H1 (cell line): Measurements from ENCODE around the gene SP8. TPM values are rescaled to one million over a fixed set of nuclear protein-coding genes. Genes with fewer than 3 reads are reported as not detected.

Experiments used
- CTCF ChIA-PET: fragments of 300-600 bp; sonication (Branson Sonifier 250); formaldehyde crosslinking; loops from one replicate; lab custom pipeline; 2021; ENCODE audit not compliant: partially characterized antibody; lab: Charles Lee
- POLR2A ChIA-PET: fragments of 300-600 bp; sonication (Branson Sonifier 250); formaldehyde crosslinking; loops from one replicate; lab custom pipeline; 2021; ENCODE audit warnings: inconsistent platforms; ENCODE audit not compliant: partially characterized antibody; lab: Charles Lee
- DNase-seq, 2 experiments: peaks; one replicate each; pipeline versions ENCODE4 v3.0.0 to v3.0.0-alpha.2; 2010 to 2022; ENCODE audit warnings: low spot score in 2 of 2, low read depth in 1 of 2, mixed read lengths in 1 of 2
- FAIRE-seq: peaks from 2 replicates; lab custom pipeline; 2011; peaks lifted over from hg19 to GRCh38; lab: Jason Lieb, UNC
- H2AFZ ChIP-seq: 2 replicates; pipeline ENCODE4 v1.8.1; 2012; ENCODE audit warnings: low read length, inconsistent platforms
- H2AK5ac ChIP-seq: 2 replicates; pipeline ENCODE4 v1.6.1; 2013; ENCODE audit warnings: low read depth, low read length
- H2BK120ac ChIP-seq: replicated peaks from 2 replicates; pipeline ENCODE3; 2013; ENCODE audit warnings: low read depth, low read length, inconsistent platforms
- H2BK12ac ChIP-seq: 2 replicates; pipeline ENCODE4 v1.6.1; 2013; ENCODE audit warnings: low read depth, low read length
- H2BK15ac ChIP-seq: 2 replicates; pipeline ENCODE4 v1.6.1; 2013; ENCODE audit warnings: low read length
- H2BK20ac ChIP-seq: 2 replicates; pipeline ENCODE4 v1.6.1; 2013; ENCODE audit warnings: low read length
- H2BK5ac ChIP-seq: 2 replicates; pipeline ENCODE4 v1.6.1; 2013; ENCODE audit warnings: low read depth, low read length
- H3K14ac ChIP-seq: 2 replicates; pipeline ENCODE4 v1.6.1; 2013; ENCODE audit warnings: inconsistent platforms; ENCODE audit not compliant: insufficient read length
- H3K18ac ChIP-seq: 2 replicates; pipeline ENCODE4 v1.6.1; 2013; ENCODE audit warnings: low read length; ENCODE audit errors: extremely low read depth
- H3K23ac ChIP-seq: 2 replicates; pipeline ENCODE4 v1.6.1; 2013; ENCODE audit warnings: inconsistent platforms; ENCODE audit not compliant: insufficient read length
- H3K23me2 ChIP-seq: 2 replicates; pipeline ENCODE4 v1.6.1; 2013; ENCODE audit warnings: low read depth, low read length
- H3K27ac ChIP-seq: 2 replicates; pipeline ENCODE4 v1.6.1; 2011; ENCODE audit warnings: low read depth, low read length, inconsistent platforms
- H3K27me3 ChIP-seq, 4 experiments: replicated peaks in 1 of 4; 1 replicate in 1 of 4; 2 replicates in 3 of 4; pipeline versions ENCODE4 v1.6.1 to v1.8.1; 2011 to 2013; ENCODE audit warnings: low read length in 3 of 4, mild to moderate bottlenecking in 3 of 4, inconsistent platforms in 2 of 4, mixed read lengths in 2 of 4, moderate library complexity in 1 of 4; ENCODE audit not compliant: control insufficient read depth in 3 of 4, insufficient read depth in 3 of 4; ENCODE audit errors: extremely low read depth in 1 of 4
- H3K36me3 ChIP-seq, 4 experiments: 2 replicates each; pipeline versions ENCODE4 v1.6.1 to v1.8.1; 2011 to 2013; ENCODE audit warnings: mild to moderate bottlenecking in 4 of 4, low read length in 3 of 4, moderate library complexity in 2 of 4, control low read depth in 1 of 4, inconsistent platforms in 1 of 4; ENCODE audit not compliant: insufficient read depth in 4 of 4, control insufficient read depth in 2 of 4
- H3K4ac ChIP-seq: replicated peaks from 2 replicates; pipeline ENCODE3; 2013; ENCODE audit warnings: low read length, low read depth, mixed read lengths, inconsistent platforms; ENCODE audit not compliant: insufficient read length
- H3K4me1 ChIP-seq, 4 experiments: replicated peaks in 1 of 4; 1 replicate in 1 of 4; 2 replicates in 3 of 4; pipeline versions ENCODE4 v1.6.1 to v1.8.1; 2011 to 2013; ENCODE audit warnings: low read length in 3 of 4, inconsistent platforms in 2 of 4, mixed read lengths in 1 of 4; ENCODE audit not compliant: insufficient read depth in 4 of 4, control insufficient read depth in 3 of 4
- H3K4me2 ChIP-seq, 2 experiments: 2 replicates each; pipeline versions ENCODE4 v1.6.1 to v1.8.1; 2011 to 2013; ENCODE audit warnings: low read depth in 2 of 2, low read length in 2 of 2, control low read depth in 1 of 2, inconsistent platforms in 1 of 2, mild to moderate bottlenecking in 1 of 2; ENCODE audit not compliant: insufficient read depth in 1 of 2
- H3K4me3 ChIP-seq, 4 experiments: fragments of 200-600, 300-600 bp in 1 of 4; sonication (generic), shearing (Covaris generic), sonication (Bioruptor Twin) in 1 of 4; 2 replicates each; pipeline versions ENCODE4 v1.5.1 to v1.8.1; 2011 to 2016; ENCODE audit warnings: low read length in 4 of 4, low read depth in 3 of 4, control low read depth in 2 of 4, inconsistent platforms in 2 of 4, mild to moderate bottlenecking in 2 of 4, mixed read lengths in 1 of 4, moderate library complexity in 1 of 4; ENCODE audit not compliant: insufficient read depth in 2 of 4; ENCODE audit errors: extremely low read depth in 1 of 4
- H3K56ac ChIP-seq: replicated peaks from 2 replicates; pipeline ENCODE3; 2013; ENCODE audit warnings: low read depth, mild to moderate bottlenecking, mixed read lengths, low read length, inconsistent platforms; ENCODE audit not compliant: insufficient read length
- H3K79me1 ChIP-seq: 2 replicates; pipeline ENCODE4 v1.6.1; 2013; ENCODE audit warnings: low read depth, low read length, control low read depth
- H3K79me2 ChIP-seq, 2 experiments: 2 replicates each; pipeline versions ENCODE4 v1.6.1 to v1.8.1; 2012 to 2013; ENCODE audit warnings: low read length in 2 of 2, mild to moderate bottlenecking in 2 of 2, inconsistent platforms in 1 of 2; ENCODE audit not compliant: insufficient read depth in 2 of 2, control insufficient read depth in 1 of 2
- H3K9ac ChIP-seq, 4 experiments: replicated peaks in 1 of 4; 1 replicate in 1 of 4; 2 replicates in 3 of 4; pipeline versions ENCODE4 v1.6.1 to v1.8.1; 2011 to 2013; ENCODE audit warnings: low read depth in 3 of 4, low read length in 3 of 4, control low read depth in 2 of 4, mild to moderate bottlenecking in 2 of 4, moderate library complexity in 2 of 4, inconsistent platforms in 1 of 4; ENCODE audit errors: extremely low read depth in 1 of 4
- H3K9me3 ChIP-seq, 2 experiments: 2 replicates each; pipeline versions ENCODE4 v1.6.1 to v1.8.1; 2012 to 2013; ENCODE audit warnings: mild to moderate bottlenecking in 2 of 2, moderate library complexity in 2 of 2, control low read depth in 1 of 2, inconsistent platforms in 1 of 2, low read depth in 1 of 2, low read length in 1 of 2, mixed read lengths in 1 of 2; ENCODE audit not compliant: insufficient read depth in 2 of 2
- H4K20me1 ChIP-seq, 2 experiments: replicated peaks in 1 of 2; 2 replicates each; pipeline versions ENCODE3 to v1.8.1; 2011 to 2013; ENCODE audit warnings: inconsistent platforms in 2 of 2, low read length in 2 of 2, mild to moderate bottlenecking in 1 of 2; ENCODE audit not compliant: insufficient read depth in 2 of 2, control insufficient read depth in 1 of 2
- H4K5ac ChIP-seq: 2 replicates; pipeline ENCODE4 v1.6.1; 2013; ENCODE audit warnings: low read length, low read depth, mixed read lengths, inconsistent platforms; ENCODE audit not compliant: insufficient read length
- H4K8ac ChIP-seq: 2 replicates; pipeline ENCODE4 v1.8.0; 2013; ENCODE audit warnings: mild to moderate bottlenecking, moderate library complexity, low read length, inconsistent platforms; ENCODE audit not compliant: insufficient read depth; ENCODE audit errors: extremely low read depth
- H4K91ac ChIP-seq: replicated peaks from 2 replicates; pipeline ENCODE3; 2013; ENCODE audit warnings: low read length, mixed read lengths, inconsistent platforms; ENCODE audit not compliant: insufficient read length
- CEBPB ChIP-seq: IDR thresholded peaks from 2 replicates; pipeline ENCODE4 v1.6.1; 2012; ENCODE audit warnings: low read depth, low read length
- GTF2F1 ChIP-seq: IDR thresholded peaks from 2 replicates; pipeline ENCODE4 v1.6.1; 2012; ENCODE audit warnings: low read depth, low read length, improper control_type of control experiment, borderline replicate concordance
- WGBS, 2 experiments: shearing (Covaris generic) in 1 of 2; methylation state at CpG; one replicate each; pipeline versions ENCODE4 v1.1.6 to v1.1.7; 2013 to 2015; ENCODE audit warnings: low lambda C conversion rate in 2 of 2, mixed read lengths in 2 of 2, inconsistent platforms in 1 of 2, low coverage in 1 of 2, missing lambda C conversion rate in 1 of 2; ENCODE audit not compliant: insufficient replicate concordance in 2 of 2, insufficient coverage in 1 of 2, insufficient read length in 1 of 2; ENCODE audit errors: extremely low coverage in 1 of 2, missing lambda C conversion rate in 1 of 2; 5-methylcytosine and 5-hydroxymethylcytosine counted together
- polyA plus RNA-seq, 7 experiments: library from polyadenylated mRNA; depleted of rRNA in 3 of 7; stranded (reverse) in 5 of 7; unstranded in 2 of 7; fragments of >200 nt in 5 of 7; fragments of 200-250 nt in 2 of 7; gene quantifications; 1 replicate in 5 of 7; 2 replicates in 1 of 7; 4 replicates in 1 of 7; pipeline versions ENCODE4 v1.2.1 to v1.2.3, GENCODE V29; 2011 to 2013; ENCODE audit warnings: missing spikeins in 2 of 7, mixed read lengths in 2 of 7
- total RNA-seq: library from RNA; stranded (reverse); fragmentation: NEBNext Ultra II Directional; extraction: Animal tissue kit (Norgen Biotek cat#: 25700); gene quantifications from 2 replicates; pipeline ENCODE4 v1.2.1, GENCODE V29; 2021

The SP8 gene
- total and polyA plus RNA-seq, 2 of the 8 experiments (the other 6 are each of a cell fraction or from before 2014, with no cell fraction given), result 11.3 to 12.0 TPM

GRCh38 chr7:20738518-20739481 lies 47.9 kb downstream of the SP8 start:
- DNase-seq (no peak), FAIRE-seq (peak; percentile 45)
- Histone ChIP-seq H3K23ac (no peak overlapping the region), H2AFZ (no peak overlapping the region), H3K4me2 (no peak overlapping the region), H3K9ac (no peak overlapping the region), H3K9me3 (no peaks in the 10 kb centered on the region), H3K79me2 (no peaks in the 10 kb centered on the region), H2BK20ac (no peak overlapping the region), H2BK5ac (no peak overlapping the region), H3K36me3 (no peaks in the 10 kb centered on the region), H4K91ac (no peak overlapping the region), H4K20me1 (no peaks in the 10 kb centered on the region), H3K4me1 (no peaks in the 10 kb centered on the region), H2AK5ac (no peak overlapping the region), H3K27ac (no peak overlapping the region), H3K56ac (no peak overlapping the region), H3K23me2 (no peaks in the 10 kb centered on the region), H3K4ac (no peak overlapping the region), H3K79me1 (no peaks in the 10 kb centered on the region), H4K5ac (no peak overlapping the region), H2BK15ac (no peak overlapping the region), H3K4me3 (no peak overlapping the region), H3K27me3 (peaks cover 0 to 1% (median 0%) of the 10 kb centered on the region in 4 experiments; a peak in 1 of 7 replicates), H2BK12ac (no peak overlapping the region), H2BK120ac (no peak overlapping the region), H3K14ac (no peak overlapping the region), H4K8ac (no peak overlapping the region)
- ChIA-PET CTCF (no interaction called here), POLR2A (no interaction called here)
- TF ChIP-seq GTF2F1 (no peak), CEBPB (peak; percentile 80)
- TF ChIP-seq, all 59 proteins: peak for 1
- no peak overlapping the region for H3K18ac ChIP-seq
- WGBS, 2 experiments, result 90% methylated on average over 11 of the region's 11 CpGs; no CpG with 5 or more reads in 1 of the 2 experiments
